ENCODE measurements around the gene GLE1.
"Not testable (repeated sequence)": the region's sequence is repeated elsewhere in the genome, so short reads cannot be mapped to it uniquely, and the experiment has no call there.

Gene GLE1

GRCh38 chr9:128554155-128554862 is 49.8 kb downstream of the GLE1 start:
- Mint-ChIP-seq H3K9me3 (no peaks in the 10 kb centered on the region), H3K4me1 (peaks cover 53% of the 10 kb centered on the region), H3K36me3 (peaks cover 6% of the 10 kb centered on the region), H3K27ac (no peak overlapping the region), H3K4me3 (no peak overlapping the region)
- DNase-seq (ENCODE audit: low spot score in 2 of 2) (peak in 1 of 2 donors; percentile 55), ATAC-seq (peak; percentile 8)

GRCh38 chr9:128555180-128555721 is 50.7 kb downstream of the GLE1 start:
- H3K36me3 Mint-ChIP-seq = peaks cover 7% of the 10 kb centered on the region
- H3K9me3 Mint-ChIP-seq = no peaks in the 10 kb centered on the region
- DNase-seq (ENCODE audit: low spot score in 2 of 2) = no peak
- H3K4me1 Mint-ChIP-seq = peaks cover 44% of the 10 kb centered on the region
- H3K4me3 Mint-ChIP-seq = no peak overlapping the region
- ATAC-seq = no peak
- no peak overlapping the region for H3K27ac Mint-ChIP-seq

GRCh38 chr9:128556276-128556675 is 51.8 kb downstream of the GLE1 start:
- no peak for DNase-seq (ENCODE audit: low spot score in 2 of 2)
- Mint-ChIP-seq H3K9me3 (no peaks in the 10 kb centered on the region), H3K27ac (no peak overlapping the region), H3K36me3 (peaks cover 15% of the 10 kb centered on the region), H3K4me3 (no peak overlapping the region), H3K4me1 (peaks cover 34% of the 10 kb centered on the region)
- ATAC-seq = no peak

- H3K27ac Mint-ChIP-seq = no peak overlapping the region
Measured at GRCh38 chr9:128556926-128557634, 52.6 kb downstream of the GLE1 start.

GRCh38 chr9:128558431-128559310 is 54.2 kb downstream of the GLE1 start:
- peak overlapping the region; percentile 63 for H3K4me3 Mint-ChIP-seq

More at GRCh38 chr9:128556926-128557634, 52.6 kb downstream of the GLE1 start:
- peaks cover 21% of the 10 kb centered on the region for H3K36me3 Mint-ChIP-seq
- DNase-seq (ENCODE audit: low spot score in 2 of 2) (no peak), ATAC-seq (no peak)
- no peaks in the 10 kb centered on the region for H3K9me3 Mint-ChIP-seq
- no peak overlapping the region for H3K4me3 Mint-ChIP-seq
- peaks cover 27% of the 10 kb centered on the region for H3K4me1 Mint-ChIP-seq

GRCh38 chr9:128565578-128565977 is 61.1 kb downstream of the GLE1 start:
- Mint-ChIP-seq H3K36me3 (peaks cover 81% of the 10 kb centered on the region), H3K4me1 (peaks cover 29% of the 10 kb centered on the region), H3K9me3 (no peaks in the 10 kb centered on the region), H3K4me3 (no peak overlapping the region), H3K27ac (peak overlapping the region; percentile 14)
- ATAC-seq (no peak), DNase-seq (ENCODE audit: low spot score in 2 of 2) (no peak)

More at GRCh38 chr9:128558431-128559310, 54.2 kb downstream of the GLE1 start:
- Mint-ChIP-seq H3K27ac (peak overlapping the region; percentile 74), H3K4me1 (peaks cover 31% of the 10 kb centered on the region), H3K36me3 (peaks cover 32% of the 10 kb centered on the region), H3K9me3 (no peaks in the 10 kb centered on the region)
- peak; percentile 33 to 76 for DNase-seq (ENCODE audit: low spot score in 2 of 2)
- peak; percentile 94 for ATAC-seq

- no peak for DNase-seq (ENCODE audit: low spot score in 2 of 2)
- peak; percentile 63 for ATAC-seq
- Mint-ChIP-seq H3K4me3 (no peak overlapping the region), H3K36me3 (peaks cover 88% of the 10 kb centered on the region), H3K9me3 (no peaks in the 10 kb centered on the region), H3K4me1 (peaks cover 36% of the 10 kb centered on the region), H3K27ac (peak overlapping the region; percentile 30)
Measured at GRCh38 chr9:128568470-128569078, 64.1 kb downstream of the GLE1 start.

- DNase-seq (ENCODE audit: low spot score in 2 of 2) (no peak), ATAC-seq (no peak)
- Mint-ChIP-seq H3K4me3 (no peak overlapping the region), H3K4me1 (peaks cover 12% of the 10 kb centered on the region), H3K9me3 (no peaks in the 10 kb centered on the region), H3K36me3 (peaks cover 100% of the 10 kb centered on the region), H3K27ac (peak overlapping the region; percentile 34)
Measured at GRCh38 chr9:128575469-128575868, 71.0 kb downstream of the GLE1 start.

- peaks cover 100% of the 10 kb centered on the region for H3K36me3 Mint-ChIP-seq
- peaks cover 12% of the 10 kb centered on the region for H3K4me1 Mint-ChIP-seq
- H3K4me3 Mint-ChIP-seq = no peak overlapping the region
- H3K9me3 Mint-ChIP-seq = no peaks in the 10 kb centered on the region
- H3K27ac Mint-ChIP-seq = no peak overlapping the region
- no peak for ATAC-seq
- DNase-seq (ENCODE audit: low spot score in 2 of 2) = no peak
Measured at GRCh38 chr9:128575916-128576315, 71.4 kb downstream of the GLE1 start.

- DNase-seq (ENCODE audit: low spot score in 2 of 2) (no peak), ATAC-seq (no peak)
- Mint-ChIP-seq H3K36me3 (peaks cover 100% of the 10 kb centered on the region), H3K27ac (peak overlapping the region; percentile 70), H3K4me1 (peaks cover 8% of the 10 kb centered on the region), H3K9me3 (no peaks in the 10 kb centered on the region), H3K4me3 (no peak overlapping the region)
Measured at GRCh38 chr9:128577206-128577605, 72.7 kb downstream of the GLE1 start.

GRCh38 chr9:128579194-128579593 is 74.7 kb downstream of the GLE1 start:
- H3K27ac Mint-ChIP-seq = peak overlapping the region; percentile 43
- DNase-seq (ENCODE audit: low spot score in 2 of 2) (no peak), ATAC-seq (no peak)
- H3K9me3 Mint-ChIP-seq = no peaks in the 10 kb centered on the region
- H3K4me1 Mint-ChIP-seq = no peaks in the 10 kb centered on the region
- peaks cover 100% of the 10 kb centered on the region for H3K36me3 Mint-ChIP-seq
- no peak overlapping the region for H3K4me3 Mint-ChIP-seq

GRCh38 chr9:128580731-128581130 is 76.2 kb downstream of the GLE1 start:
- H3K4me3 Mint-ChIP-seq = no peak overlapping the region
- no peaks in the 10 kb centered on the region for H3K4me1 Mint-ChIP-seq
- peaks cover 100% of the 10 kb centered on the region for H3K36me3 Mint-ChIP-seq
- DNase-seq (ENCODE audit: low spot score in 2 of 2) (no peak), ATAC-seq (no peak)
- no peaks in the 10 kb centered on the region for H3K9me3 Mint-ChIP-seq
- H3K27ac Mint-ChIP-seq = peak overlapping the region; percentile 43

GRCh38 chr9:128585155-128585554 is 80.6 kb downstream of the GLE1 start:
- DNase-seq (ENCODE audit: low spot score in 2 of 2); H3K4me3 Mint-ChIP-seq; ATAC-seq; H3K4me1 Mint-ChIP-seq; H3K9me3 Mint-ChIP-seq: not testable (repeated sequence)
- H3K36me3 Mint-ChIP-seq = peaks cover 100% of the 10 kb centered on the region
- peak overlapping the region; percentile 40 for H3K27ac Mint-ChIP-seq

- Mint-ChIP-seq H3K36me3 (peaks cover 100% of the 10 kb centered on the region), H3K27ac (peak overlapping the region; percentile 63)
- not testable (repeated sequence) for H3K4me1 Mint-ChIP-seq; H3K4me3 Mint-ChIP-seq; H3K9me3 Mint-ChIP-seq; DNase-seq (ENCODE audit: low spot score in 2 of 2); ATAC-seq
Measured at GRCh38 chr9:128586934-128587333, 82.4 kb downstream of the GLE1 start.

Data from stimulated activated effector memory CD8-positive, alpha-beta T cell treated with anti-CD3 and anti-CD28 coated beads, Interleukin-12 subunit alpha, Interleukin-12 subunit beta, amount 100 ng/mL, for 72 hours (primary cell).